ENCODE measurements around the gene SH3D19.

SH3D19 gene

GRCh38 chr4:151197247-151197646 is 128.2 kb downstream of the SH3D19 start:
- TF ChIP-seq CTCF (IDR thresholded peaks at IDR 0.05; ENCODE audit: low read depth, low read length, missing control alignments): no peak
- H3K4me3 ChIP-seq (ENCODE audit: low read depth, low read length): no peak overlapping the region
- in situ Hi-C loops (cut with HindIII; ENCODE audit: low sequenced_read_pairs): no loop called here
- DNase-seq (ENCODE audit: low read depth): no peak

- no peak for TF ChIP-seq CTCF (IDR thresholded peaks at IDR 0.05; ENCODE audit: low read depth, low read length, missing control alignments)
- H3K4me3 ChIP-seq (ENCODE audit: low read depth, low read length): no peak overlapping the region
- in situ Hi-C loops (cut with HindIII; ENCODE audit: low sequenced_read_pairs): no loop called here
- no peak for DNase-seq (ENCODE audit: low read depth)
These were observed 129.6 kb downstream of the SH3D19 start for GRCh38 chr4:151195801-151196200.

- DNase-seq (ENCODE audit: low read depth): no peak
- in situ Hi-C loops (cut with HindIII; ENCODE audit: low sequenced_read_pairs): no loop called here
- TF ChIP-seq CTCF (IDR thresholded peaks at IDR 0.05; ENCODE audit: low read depth, low read length, missing control alignments): no peak
- H3K4me3 ChIP-seq (ENCODE audit: low read depth, low read length): no peak overlapping the region
These were observed 132.0 kb downstream of the SH3D19 start for GRCh38 chr4:151193414-151193813.

GRCh38 chr4:151192556-151193235 is 132.7 kb downstream of the SH3D19 start:
- no peak for TF ChIP-seq CTCF (IDR thresholded peaks at IDR 0.05; ENCODE audit: low read depth, low read length, missing control alignments)
- no peak for DNase-seq (ENCODE audit: low read depth)
- in situ Hi-C loops (cut with HindIII; ENCODE audit: low sequenced_read_pairs): no loop called here
- H3K4me3 ChIP-seq (ENCODE audit: low read depth, low read length): no peak overlapping the region

GRCh38 chr4:151184523-151185458 is 140.6 kb downstream of the SH3D19 start:
- in situ Hi-C loops (cut with HindIII; ENCODE audit: low sequenced_read_pairs): no loop called here
- no peak for TF ChIP-seq CTCF (IDR thresholded peaks at IDR 0.05; ENCODE audit: low read depth, low read length, missing control alignments)
- no peak overlapping the region for H3K4me3 ChIP-seq (ENCODE audit: low read depth, low read length)
- DNase-seq (ENCODE audit: low read depth): no peak

- in situ Hi-C loops (cut with HindIII; ENCODE audit: low sequenced_read_pairs): no loop called here
- no peak for TF ChIP-seq CTCF (IDR thresholded peaks at IDR 0.05; ENCODE audit: low read depth, low read length, missing control alignments)
These were observed 142.9 kb downstream of the SH3D19 start for GRCh38 chr4:151182455-151182996.

More at GRCh38 chr4:151182455-151182996, 142.9 kb downstream of the SH3D19 start:
- no peak for DNase-seq (ENCODE audit: low read depth)
- H3K4me3 ChIP-seq (ENCODE audit: low read depth, low read length): no peak overlapping the region

All from astrocyte of the cerebellum (primary cell).